Measurements from ENCODE around the gene NUAK2. TPM values are rescaled to one million over a fixed set of nuclear protein-coding genes. Genes with fewer than 3 reads are reported as not detected.
A peak's percentile ranks its signal among the peaks of the same experiment; 100 is the strongest.

NUAK2 gene
- total RNA-seq, 1 experiment from 2014 or later: 0.45 TPM

GRCh38 chr1:205343431-205344065 is 22.0 kb upstream of the NUAK2 start:
- H3K9me3 ChIP-seq (ENCODE audit: low read depth, low read length, poor library complexity, severe bottlenecking): no peaks in the 10 kb centered on the region
- no TSS peak for BruUV-seq (replicated peaks)
- H3K27me3 ChIP-seq (replicated peaks; ENCODE audit: insufficient read depth, low read depth, low read length, poor library complexity): peaks cover 21% of the 10 kb centered on the region
- peaks cover 5% of the 10 kb centered on the region for H3K4me1 ChIP-seq (ENCODE audit: insufficient read depth, low read length, poor library complexity, severe bottlenecking)
- DNase-seq (ENCODE audit: low spot score): no peak
- intact Hi-C loops (cut with micrococcal nuclease; ENCODE audit: unreplicated experiment): no loop called here
- H3K36me3 ChIP-seq (ENCODE audit: insufficient read depth, low read length, poor library complexity, severe bottlenecking): no peaks in the 10 kb centered on the region
- ChIA-PET CTCF (interaction anchor here (0.7 kb wide), 1 partner anchor 278 kb away, joined by 5 read pairs; no protein-coding TSS in a partner anchor), POLR2A (ENCODE audit: low non-redundant PET) (no interaction called here)
- H3K27ac ChIP-seq (ENCODE audit: low read depth, low read length, poor library complexity, severe bottlenecking): no peak overlapping the region
- peak; percentile 23; the same call in 1 of the 2 replicates for TF ChIP-seq CTCF (conservative IDR thresholded peaks at IDR 0.05; ENCODE audit: low read depth, low read length)
- TF ChIP-seq EZH2 (IDR thresholded peaks at IDR 0.05; ENCODE audit: borderline replicate concordance, low read depth, low read length, poor library complexity, severe bottlenecking): no peak
- peak overlapping the region; percentile 44 for H3K4me3 ChIP-seq (ENCODE audit: low read depth, low read length, poor library complexity, severe bottlenecking)

GRCh38 chr1:205342986-205343385 is 21.4 kb upstream of the NUAK2 start:
- TF ChIP-seq CTCF (conservative IDR thresholded peaks at IDR 0.05; ENCODE audit: low read depth, low read length) (no peak), EZH2 (IDR thresholded peaks at IDR 0.05; ENCODE audit: borderline replicate concordance, low read depth, low read length, poor library complexity, severe bottlenecking) (no peak)
- Histone ChIP-seq H3K9me3 (ENCODE audit: low read depth, low read length, poor library complexity, severe bottlenecking) (no peaks in the 10 kb centered on the region), H3K36me3 (ENCODE audit: insufficient read depth, low read length, poor library complexity, severe bottlenecking) (no peaks in the 10 kb centered on the region), H3K4me1 (ENCODE audit: insufficient read depth, low read length, poor library complexity, severe bottlenecking) (peaks cover 4% of the 10 kb centered on the region), H3K27me3 (replicated peaks; ENCODE audit: insufficient read depth, low read depth, low read length, poor library complexity) (peaks cover 21% of the 10 kb centered on the region), H3K4me3 (ENCODE audit: low read depth, low read length, poor library complexity, severe bottlenecking) (peak overlapping the region; percentile 44), H3K27ac (ENCODE audit: low read depth, low read length, poor library complexity, severe bottlenecking) (no peak overlapping the region)
- intact Hi-C loops (cut with micrococcal nuclease; ENCODE audit: unreplicated experiment): no loop called here
- no TSS peak for BruUV-seq (replicated peaks)
- no peak for DNase-seq (ENCODE audit: low spot score)
- ChIA-PET CTCF (no interaction called here), POLR2A (ENCODE audit: low non-redundant PET) (no interaction called here)

- H3K36me3 ChIP-seq (ENCODE audit: insufficient read depth, low read length, poor library complexity, severe bottlenecking): no peaks in the 10 kb centered on the region
- no peak for DNase-seq (ENCODE audit: low spot score)
- H3K4me1 ChIP-seq (ENCODE audit: insufficient read depth, low read length, poor library complexity, severe bottlenecking): peaks cover 4% of the 10 kb centered on the region
- no peak for TF ChIP-seq CTCF (conservative IDR thresholded peaks at IDR 0.05; ENCODE audit: low read depth, low read length)
- ChIA-PET CTCF (no interaction called here), POLR2A (ENCODE audit: low non-redundant PET) (no interaction called here)
- no peaks in the 10 kb centered on the region for H3K9me3 ChIP-seq (ENCODE audit: low read depth, low read length, poor library complexity, severe bottlenecking)
- no peak overlapping the region for H3K4me3 ChIP-seq (ENCODE audit: low read depth, low read length, poor library complexity, severe bottlenecking)
- no TSS peak for BruUV-seq (replicated peaks)
- H3K27ac ChIP-seq (ENCODE audit: low read depth, low read length, poor library complexity, severe bottlenecking): no peak overlapping the region
- intact Hi-C loops (cut with micrococcal nuclease; ENCODE audit: unreplicated experiment): no loop called here
- peaks cover 21% of the 10 kb centered on the region for H3K27me3 ChIP-seq (replicated peaks; ENCODE audit: insufficient read depth, low read depth, low read length, poor library complexity)
Measured at GRCh38 chr1:205340676-205341075, 19.1 kb upstream of the NUAK2 start.

Measured in A673 (cell line).